Loucy (cell line): ENCODE results near the gene PAK5.

ENCODE experiments used
- CTCF ChIP-seq: fragments of 200-600 bp; sonication (generic); conservative IDR thresholded peaks from 2 replicates; pipeline ENCODE4 v1.5.1; 2014; ENCODE audit warnings: mild to moderate bottlenecking, antibody characterized with exemption, low read length
- EZH2phosphoT487 ChIP-seq: fragments of 200-600 bp; IDR thresholded peaks from 2 replicates; pipeline ENCODE4 v1.6.1; 2018; ENCODE audit warnings: antibody characterized with exemption, mild to moderate bottlenecking, moderate library complexity, borderline replicate concordance

DNA sequence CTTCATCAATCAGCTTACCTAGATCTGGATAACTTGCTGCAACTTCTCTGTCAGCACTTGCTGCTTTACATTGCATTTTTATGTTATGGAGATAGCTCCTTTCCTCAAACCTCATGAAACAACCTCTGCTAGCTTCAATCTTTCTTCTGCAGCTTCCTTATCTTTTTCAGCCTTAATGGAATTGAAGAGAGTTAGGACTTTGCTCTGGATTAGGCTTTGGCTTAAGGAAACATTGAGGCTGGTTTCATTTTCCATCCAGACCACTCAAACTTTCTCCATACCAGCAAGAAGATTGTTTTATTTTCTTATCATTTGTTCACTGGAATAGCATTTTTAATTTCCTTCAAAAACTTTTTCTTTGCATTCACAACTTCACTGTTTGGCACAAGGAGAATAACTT lies 48.8 kb upstream of the PAK5 start:
- TF ChIP-seq CTCF = no peak
- no peak for TF ChIP-seq EZH2phosphoT487
